ENCODE data around the gene ATF7.

DNA sequence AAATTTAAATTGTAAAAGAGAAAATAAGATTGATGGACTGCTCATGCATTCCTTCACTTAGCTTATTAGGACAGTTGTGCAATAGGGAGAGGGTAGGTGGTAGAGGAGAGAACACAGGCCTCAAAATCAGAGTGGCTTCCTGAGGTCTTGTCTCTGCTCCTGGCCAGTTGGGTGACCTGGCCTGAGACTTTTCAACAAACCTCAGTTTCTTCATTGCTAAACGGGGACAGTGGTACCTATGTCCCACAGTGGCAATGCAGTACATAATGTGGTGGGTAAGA is 129.5 kb downstream of the ATF7 start:
- TF ChIP-seq CTCF (IDR thresholded peaks at IDR 0.05) (no peak), EZH2 (IDR thresholded peaks at IDR 0.05; ENCODE audit: borderline replicate concordance, insufficient read depth, low read depth, low read length, poor library complexity, severe bottlenecking) (no peak)

All from B cell (primary cell).